HG03432 (cell line): ENCODE data around the gene RUNX2.
A peak's percentile ranks its signal among the peaks of the same experiment; 100 is the strongest.

Experiments used
- ATAC-seq: cut with Tn5 transposase; IDR thresholded peaks from one replicate; pipeline ENCODE4 v1.9.1; 2021; ENCODE audit warnings: mild to moderate bottlenecking, moderate library complexity; ENCODE audit not compliant: unreplicated experiment

RUNX2 gene

DNA sequence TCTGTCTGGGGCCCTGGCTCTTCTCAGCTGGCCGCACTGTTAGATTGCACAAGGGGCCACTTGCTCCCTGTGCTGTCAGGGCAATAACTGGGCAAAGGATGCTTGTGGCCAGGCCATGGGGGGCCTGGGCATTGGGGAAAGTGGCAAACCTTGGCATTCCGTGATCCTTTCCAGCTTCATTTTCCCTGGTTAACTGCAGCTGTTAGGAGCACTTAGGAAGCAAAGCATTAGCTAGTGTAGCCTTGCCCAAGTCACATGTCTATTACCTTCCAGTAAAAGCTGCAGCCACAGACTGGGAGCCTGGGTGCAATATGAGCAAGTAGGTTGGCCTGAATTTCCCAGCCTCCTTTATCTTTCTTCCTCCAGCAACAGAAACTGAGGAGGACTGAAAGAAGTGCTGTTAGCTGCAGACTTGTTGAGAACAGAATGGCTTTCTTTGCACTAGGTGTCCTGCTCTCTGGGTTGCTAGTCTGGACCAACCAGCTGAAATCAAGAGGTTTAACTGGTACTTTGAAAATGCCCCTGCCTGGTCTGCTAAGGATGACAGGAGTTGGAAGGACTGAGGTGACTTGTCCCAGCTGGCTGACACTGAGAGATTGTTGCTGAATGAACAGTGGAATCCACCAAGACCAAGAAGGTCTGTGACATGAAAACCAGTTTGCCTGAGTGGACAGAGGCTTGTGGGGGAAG is 361.9 kb downstream of the RUNX2 start:
- ATAC-seq = no peak

DNA sequence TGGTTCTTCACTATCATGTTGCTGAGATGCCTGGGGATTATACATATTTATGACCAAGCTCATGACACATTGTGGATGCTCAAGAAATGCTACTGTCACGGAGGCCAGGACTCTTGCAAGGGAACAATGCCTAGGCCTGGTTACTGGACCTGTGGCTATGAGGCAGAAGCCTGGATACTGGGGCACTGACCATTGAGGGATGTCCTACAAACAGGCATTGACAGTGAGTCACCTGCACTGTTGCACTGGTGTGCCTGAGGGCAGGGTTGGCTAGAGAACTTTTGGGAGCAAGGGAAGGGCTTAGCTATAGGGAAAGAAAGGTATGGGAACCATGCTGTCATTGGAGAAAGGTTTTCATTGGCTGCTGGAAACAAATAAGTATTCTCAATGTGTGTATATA is 362.7 kb downstream of the RUNX2 start:
- no peak for ATAC-seq

DNA sequence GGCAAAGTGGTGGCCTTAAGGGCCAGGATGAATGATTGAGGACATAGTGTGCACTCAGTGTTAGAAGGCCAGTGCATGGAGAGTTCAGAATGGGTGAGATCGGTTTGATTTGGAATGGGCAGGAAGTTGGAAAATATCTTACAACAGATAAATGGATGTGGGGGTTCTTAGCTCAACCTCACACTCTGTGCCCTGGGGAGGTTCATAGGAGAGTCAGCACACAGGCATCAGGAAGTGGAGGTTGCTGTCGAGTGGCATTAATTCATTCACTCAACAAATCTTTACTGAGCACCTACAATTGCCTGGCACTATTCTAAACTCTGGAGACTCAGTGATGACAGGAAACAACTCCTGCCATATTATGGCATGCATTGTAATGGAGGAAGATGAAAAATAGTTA is 363.3 kb downstream of the RUNX2 start:
- ATAC-seq = no peak

DNA sequence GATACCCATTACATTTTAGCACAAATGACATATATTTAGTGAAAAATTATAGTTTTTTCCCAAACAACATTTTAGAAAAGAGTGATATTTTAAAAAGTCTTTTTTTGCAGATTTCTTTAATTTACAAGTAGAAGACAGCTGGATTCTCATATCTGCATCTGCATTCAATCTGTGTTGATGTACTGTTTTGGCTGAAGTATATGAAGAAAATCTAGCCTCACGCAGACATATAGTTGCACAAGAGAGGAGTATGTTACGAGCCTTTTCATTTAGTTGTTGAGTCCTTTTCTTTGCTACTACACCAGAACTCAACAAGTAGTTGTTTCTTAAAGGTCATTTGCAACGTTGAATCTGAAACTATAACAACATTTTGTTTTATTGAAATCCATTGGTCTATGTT is 363.9 kb downstream of the RUNX2 start:
- ATAC-seq = no peak

DNA sequence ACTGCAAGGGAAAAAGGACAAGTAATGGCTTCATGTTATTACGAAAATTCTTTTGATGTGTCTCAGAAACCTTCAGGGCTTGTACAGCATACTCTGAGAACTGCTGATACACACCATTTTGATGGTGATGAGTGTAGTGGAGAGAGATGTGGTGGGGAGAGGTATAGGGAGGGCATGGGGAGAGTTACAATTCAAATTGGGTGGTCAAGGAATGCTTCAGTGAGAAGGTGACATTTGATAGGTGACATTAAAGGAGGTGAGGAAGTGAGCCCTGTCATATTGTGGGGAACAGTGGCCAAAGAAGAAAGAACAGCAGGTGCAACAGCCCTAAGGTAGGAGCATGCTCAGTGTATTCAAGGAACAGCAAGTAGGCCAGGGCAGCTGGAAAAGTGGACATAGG is 368.6 kb downstream of the RUNX2 start:
- ATAC-seq = no peak

DNA sequence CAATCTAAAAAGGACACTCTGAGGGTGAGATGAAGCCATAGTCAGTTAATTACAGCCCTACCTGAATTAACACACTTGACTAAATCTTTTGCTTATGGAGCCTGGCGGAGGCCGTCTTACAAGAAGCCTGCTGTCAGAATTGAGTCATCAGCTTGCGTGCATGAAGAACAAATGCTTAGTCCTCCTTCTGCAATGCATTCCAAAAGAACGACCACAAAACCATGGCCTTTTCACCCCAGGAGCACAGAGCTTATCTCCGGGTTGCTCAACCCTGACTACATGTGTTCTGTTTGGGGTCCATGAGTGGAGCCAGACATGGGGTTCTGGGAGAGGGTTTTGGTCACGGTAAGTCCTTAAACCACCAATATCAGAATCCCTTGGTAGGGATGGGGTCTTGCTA is 369.5 kb downstream of the RUNX2 start:
- peak; percentile 73 for ATAC-seq

DNA sequence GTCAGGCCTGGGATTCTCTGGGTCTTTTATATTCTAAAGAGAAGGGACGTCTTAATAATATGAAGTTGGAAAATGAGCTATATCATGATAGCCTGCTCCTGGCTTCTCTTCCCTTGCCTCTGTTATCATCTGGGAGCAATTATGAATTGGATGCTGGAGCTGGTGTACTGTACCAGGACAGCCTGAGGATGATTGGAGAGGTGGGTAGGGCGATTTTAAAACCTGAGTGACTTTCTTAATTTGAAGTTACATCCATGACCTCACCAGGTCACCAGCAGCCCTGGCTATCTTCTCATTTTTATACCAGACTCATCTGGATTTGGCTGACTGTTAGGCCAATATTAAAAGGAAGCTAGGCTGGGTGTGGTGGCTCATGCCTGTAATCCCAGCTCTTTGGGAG is 369.9 kb downstream of the RUNX2 start:
- no peak for ATAC-seq

- ATAC-seq = no peak
Observed at GRCh38 chr6:45699663-45700062, 371.5 kb downstream of the RUNX2 start.

GRCh38 chr6:45702849-45703739 is 375.0 kb downstream of the RUNX2 start:
- ATAC-seq = no peak

GRCh38 chr6:45704056-45704800 is 376.1 kb downstream of the RUNX2 start:
- no peak for ATAC-seq

DNA sequence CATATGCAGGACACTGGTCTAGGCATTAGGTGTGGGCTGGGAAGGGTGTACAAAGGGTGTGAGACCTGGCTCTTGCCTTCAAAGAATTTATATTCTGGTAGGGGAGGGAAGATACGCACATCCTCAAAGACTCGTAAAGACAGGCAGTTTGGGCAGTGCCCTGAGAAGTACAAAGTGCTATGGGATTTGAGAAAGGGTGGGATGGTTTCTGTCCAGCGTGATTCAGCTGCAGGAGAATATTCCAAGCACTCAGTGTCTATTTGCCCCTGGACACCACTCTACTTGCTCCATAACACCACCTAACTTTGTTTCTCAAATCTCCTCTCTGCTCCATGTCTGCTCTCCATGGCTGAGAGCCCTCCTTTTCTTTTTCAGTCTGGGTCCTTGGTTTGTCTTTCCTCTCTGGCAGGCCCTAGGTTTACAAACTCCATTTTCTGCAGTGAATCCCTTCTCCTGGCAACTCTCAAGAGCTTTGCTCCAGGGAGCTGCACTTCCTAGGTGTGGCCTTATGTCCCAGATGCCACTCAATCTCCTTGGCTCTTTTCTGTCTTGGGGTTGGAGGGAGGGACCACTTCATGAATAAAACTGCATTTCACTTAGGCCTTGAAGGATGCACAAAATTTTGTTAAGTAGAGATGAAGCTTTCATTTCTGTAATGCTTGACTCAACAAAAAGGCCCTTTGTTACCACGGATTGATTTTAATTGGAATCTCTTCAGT is 377.2 kb downstream of the RUNX2 start:
- no peak for ATAC-seq

GRCh38 chr6:45706319-45706718 is 378.2 kb downstream of the RUNX2 start:
- no peak for ATAC-seq

GRCh38 chr6:45707176-45707575 is 379.0 kb downstream of the RUNX2 start:
- ATAC-seq = no peak

DNA sequence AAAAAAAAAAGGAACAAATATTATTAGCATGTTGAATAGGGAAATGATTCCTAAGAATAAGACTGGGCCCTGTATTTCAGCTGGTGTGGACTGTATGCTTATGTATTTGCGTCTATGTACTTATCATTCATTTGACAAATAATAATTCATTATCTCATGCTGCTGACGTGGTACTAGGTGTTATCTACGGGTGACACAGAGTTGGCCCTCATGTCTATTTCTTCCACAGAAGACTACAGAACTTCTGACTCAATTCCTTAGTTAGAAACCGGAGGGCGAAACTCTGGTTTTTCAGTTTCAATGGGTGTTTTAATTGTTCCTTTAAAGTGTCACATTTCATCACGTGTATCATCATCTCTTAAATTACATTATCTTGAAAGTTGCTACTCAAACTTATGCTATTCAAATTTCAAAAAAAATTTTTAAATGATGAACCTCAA is 381.7 kb downstream of the RUNX2 start:
- ATAC-seq = peak; percentile 72

DNA sequence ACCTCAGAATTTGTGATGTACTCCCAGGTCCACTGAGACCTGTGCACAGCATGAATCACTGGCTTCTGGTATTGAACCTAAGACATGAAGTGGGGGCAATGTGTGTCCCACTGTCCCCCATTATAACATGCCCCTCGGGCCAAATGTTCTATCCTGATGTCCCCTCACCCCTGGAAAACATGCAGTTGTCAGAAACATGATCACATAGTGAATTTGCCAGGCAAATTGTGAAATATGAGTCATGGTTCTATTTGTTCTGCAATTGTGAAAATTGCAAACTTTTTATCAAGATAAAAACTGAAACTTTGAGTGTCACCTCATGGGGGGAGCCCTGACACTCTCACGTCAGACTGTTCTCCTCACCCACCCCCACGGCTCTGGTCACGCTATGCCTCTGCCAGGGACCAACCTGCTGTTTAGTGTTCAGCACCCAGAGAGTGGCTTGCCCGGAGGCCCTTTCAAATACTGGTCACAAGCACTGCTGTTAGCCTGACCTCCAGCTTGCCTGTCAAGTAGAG is 382.2 kb downstream of the RUNX2 start:
- peak; percentile 82 for ATAC-seq

DNA sequence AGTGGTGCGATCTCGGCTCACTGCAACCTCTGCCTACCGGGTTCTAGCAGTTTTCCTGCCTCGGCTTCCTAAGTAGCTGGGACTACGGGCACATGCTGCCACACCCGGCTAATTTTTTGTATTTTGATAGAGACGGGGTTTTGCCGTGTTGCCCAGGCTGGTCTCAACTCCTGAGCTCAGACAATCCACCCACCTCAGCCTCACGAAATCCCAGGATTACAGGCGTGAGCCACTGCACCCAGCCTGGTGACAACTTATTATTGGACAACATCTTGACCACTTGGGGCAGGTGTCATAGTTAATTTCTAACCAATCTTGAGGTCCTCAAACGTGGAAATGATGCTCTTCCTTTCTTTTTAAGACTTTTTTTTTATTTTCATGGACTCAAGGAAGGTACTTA is 383.9 kb downstream of the RUNX2 start:
- no peak for ATAC-seq

- no peak for ATAC-seq
Observed at GRCh38 chr6:45712786-45713185, 384.7 kb downstream of the RUNX2 start.
